ENCODE measurements around the gene PIM1. TPM values are rescaled to one million over a fixed set of nuclear protein-coding genes. Genes with fewer than 3 reads are reported as not detected.

Gene PIM1
- total RNA-seq, 1 experiment from 2014 or later: 10.6 TPM

DNA sequence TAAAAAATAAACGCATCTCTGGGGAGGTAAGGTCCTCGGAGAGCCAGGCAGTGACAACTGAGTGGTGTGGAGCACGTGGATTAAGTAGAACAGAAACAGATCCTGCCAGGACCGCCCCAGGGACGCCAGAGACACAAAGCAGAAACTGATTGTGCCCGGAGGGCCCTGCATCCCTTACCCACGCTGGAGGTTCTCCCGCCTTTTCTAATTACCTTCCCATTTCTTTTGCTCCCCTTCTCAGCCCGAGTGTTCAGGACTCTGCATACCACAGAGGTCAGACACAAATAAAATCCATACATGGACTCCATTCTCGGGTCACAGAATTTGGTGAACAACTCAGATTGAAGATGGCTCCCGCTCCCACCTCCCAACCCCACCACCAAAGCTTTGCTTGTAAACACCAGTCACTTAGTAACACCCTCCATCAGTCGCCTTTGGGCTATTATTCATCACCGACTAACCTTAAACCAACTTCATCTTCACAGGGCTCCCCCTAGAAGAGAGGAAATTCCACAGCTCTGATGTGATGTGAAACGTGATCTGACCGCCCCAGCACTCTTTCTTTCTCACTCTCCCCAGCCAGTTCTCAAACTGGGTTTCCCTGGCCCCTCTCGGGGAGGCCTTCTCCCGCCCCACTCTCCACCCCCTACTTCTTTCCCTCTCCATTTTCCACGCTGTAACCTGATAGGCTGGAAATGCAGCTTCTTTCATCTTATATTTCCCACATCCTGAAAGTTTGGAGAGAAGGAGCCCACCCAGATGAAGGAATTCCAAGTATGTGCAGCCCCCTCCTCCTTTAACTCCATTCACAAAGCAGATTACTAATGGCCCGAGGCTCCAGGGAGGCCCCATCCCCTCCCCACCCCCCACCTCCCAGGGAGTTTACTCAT lies 32.5 kb upstream of the PIM1 start:
- DNase-seq (ENCODE audit: low spot score): peak; percentile 98

DNA sequence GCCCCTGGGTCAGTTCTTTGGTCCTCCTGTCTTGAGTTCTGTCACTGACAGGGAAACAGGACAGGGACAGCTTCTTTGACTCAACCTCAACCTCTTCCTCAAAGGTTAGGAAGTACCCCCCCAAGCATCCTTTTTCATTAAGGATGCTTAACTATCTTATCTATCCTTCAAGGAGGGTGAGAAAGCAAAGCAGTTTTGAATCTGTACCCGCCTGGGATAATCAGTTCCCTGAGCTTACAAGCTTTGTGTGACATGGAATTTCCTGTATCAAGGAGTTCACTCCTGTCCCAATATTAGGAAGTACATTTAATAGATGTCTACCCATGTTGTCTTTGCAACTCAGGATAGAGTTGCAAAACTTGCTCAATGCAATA lies 31.1 kb upstream of the PIM1 start:
- no peak for DNase-seq (ENCODE audit: low spot score)

DNA sequence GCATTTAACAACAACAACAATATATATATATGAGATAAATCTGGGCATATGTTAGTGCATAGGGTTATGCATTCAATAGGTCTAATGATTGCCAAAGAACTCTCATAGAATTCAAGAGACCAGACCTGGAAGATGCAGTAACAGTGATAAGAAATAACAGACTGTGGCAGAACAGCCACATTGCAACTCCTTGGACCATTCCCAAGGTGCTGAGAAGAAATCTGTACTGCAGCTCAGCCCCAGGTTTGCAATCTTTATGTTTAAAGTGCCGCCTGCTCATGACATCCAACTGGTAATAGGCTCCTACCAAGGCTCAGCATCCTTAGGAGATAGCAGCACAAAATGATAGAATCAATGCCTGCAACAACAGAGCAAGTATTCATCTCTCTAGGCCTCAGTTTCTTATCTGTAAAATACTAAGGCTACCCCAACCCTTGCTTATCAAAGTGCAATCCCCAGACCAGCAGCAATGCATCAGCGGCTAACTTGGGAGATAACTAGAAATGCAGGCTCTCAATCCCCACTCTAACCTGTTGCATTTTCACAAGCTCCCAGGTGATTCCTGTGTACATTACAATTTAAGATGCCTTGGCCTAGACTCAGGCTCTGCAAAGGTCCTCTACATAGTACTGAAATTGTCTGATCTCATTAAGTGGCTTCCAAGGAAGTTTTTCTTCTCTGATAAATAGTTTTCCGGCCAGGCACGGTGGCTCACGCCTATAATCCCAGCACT lies 30.6 kb upstream of the PIM1 start:
- DNase-seq (ENCODE audit: low spot score): no peak

DNA sequence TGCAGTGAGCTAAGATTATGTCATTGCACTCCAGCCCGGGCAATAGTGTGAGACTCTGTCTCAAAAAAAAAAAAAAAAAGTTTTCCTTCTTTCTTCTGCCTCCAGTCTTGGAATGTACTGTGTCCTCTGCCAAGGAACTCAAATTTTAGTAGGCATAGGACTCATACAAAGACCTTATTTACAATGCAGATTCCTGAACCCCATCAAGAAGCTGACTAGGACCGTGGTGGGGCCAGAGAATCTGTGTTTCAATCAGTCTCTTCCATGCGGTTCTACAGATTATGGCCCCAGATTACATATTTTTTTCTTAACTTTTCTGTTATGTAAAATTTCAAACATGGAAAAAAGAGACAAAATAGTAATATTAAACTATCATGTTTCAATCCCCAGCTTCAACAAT lies 29.8 kb upstream of the PIM1 start:
- DNase-seq (ENCODE audit: low spot score): no peak

DNA sequence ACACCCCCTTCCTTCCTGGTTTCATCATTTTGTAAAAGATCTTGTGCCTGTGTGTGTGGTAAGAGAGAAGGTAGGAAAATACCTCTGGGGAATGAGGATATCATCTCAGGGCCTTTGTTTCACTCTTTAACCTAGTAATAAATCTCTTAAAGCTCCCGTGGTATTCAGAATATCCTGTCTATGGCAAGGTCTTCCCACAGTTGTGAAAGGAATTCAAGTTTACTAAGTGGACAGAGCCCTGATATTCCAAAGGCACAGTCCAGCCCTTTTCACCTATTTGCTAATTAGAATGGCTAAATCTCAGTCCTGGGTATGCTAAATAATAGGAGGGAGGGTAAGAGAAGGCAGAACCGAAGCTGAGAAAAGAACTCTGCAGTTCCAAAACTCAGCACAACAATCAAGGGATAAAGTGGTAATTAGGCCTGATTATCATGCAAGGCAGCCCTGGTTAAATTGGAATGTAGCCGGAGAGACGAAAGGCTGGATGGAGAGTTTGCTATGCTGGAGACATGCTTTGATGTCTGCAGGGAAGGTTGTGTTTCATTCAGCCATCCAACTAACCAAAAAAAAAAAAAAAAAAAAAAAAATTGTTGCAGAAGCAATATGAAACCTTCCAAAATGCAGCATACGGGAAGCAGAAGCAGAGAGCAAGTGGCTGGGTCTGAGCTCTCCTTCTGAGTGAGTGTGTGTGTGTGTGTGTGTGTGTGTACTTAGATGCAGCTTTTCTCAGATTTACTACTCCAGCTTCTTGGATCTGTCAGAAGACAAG lies 28.5 kb upstream of the PIM1 start:
- DNase-seq (ENCODE audit: low spot score): peak; percentile 78

DNA sequence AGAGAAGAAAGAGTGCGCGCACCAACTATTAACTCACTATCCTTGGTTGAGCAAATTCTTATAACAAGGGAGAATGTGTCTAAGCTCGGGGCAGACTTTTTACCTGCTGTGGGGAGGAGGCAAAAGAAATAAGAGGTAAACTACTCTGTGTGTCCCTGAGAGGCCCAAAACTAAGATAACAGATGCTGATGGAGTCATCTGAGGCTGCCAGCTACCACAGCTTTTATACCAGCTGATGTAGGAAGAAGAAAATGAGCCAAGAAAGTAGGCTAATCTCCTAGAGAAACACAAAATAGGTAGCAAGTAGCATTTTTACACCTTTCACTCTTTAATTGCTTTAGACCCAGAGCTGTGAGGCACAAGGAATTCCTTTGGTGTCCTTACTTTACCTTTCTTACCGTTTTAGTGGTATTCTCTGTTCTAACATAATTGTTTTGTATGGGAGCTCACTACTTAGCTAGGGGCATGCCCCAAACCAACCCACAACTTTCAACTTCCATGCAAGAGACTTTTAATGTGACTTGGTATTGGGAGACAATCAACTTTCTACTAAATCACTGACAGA lies 27.8 kb upstream of the PIM1 start:
- DNase-seq (ENCODE audit: low spot score): no peak

DNA sequence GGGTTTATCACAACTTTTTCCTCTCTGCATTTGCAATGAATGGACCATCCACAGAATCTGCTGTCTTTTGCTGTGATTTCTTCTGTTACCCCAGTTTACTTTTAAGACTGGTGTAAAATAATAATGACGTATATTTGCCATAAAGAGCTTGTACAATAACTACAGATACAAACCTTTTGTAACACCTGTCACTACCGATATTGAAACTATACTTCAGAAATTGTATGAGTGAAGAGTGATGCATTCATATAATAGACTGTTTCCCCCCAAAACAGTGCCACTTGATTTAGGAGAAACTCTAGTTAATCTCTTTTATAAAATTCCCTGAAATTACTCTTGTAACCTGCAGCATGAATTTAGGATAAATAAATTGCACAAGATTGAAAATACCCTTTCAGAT lies 26.4 kb upstream of the PIM1 start:
- no peak for DNase-seq (ENCODE audit: low spot score)

DNA sequence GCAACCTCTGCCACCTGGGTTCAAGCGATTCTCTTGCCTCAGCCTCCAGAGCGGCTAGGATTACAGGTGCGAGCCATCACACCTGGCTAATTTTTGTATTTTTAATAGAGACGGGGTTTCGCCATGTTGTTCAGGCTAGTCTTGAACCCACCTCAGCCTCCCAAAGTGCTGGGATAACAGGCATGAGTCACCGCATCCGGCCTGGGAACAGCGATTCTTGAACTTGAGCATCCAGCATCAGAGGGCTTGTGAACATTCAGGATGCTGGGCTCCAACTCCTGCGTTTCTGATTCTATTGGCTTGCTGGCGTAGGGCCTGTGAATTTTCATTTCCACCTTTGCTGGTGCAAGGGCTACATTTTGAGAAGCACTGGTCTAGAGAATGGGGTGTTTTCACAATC lies 24.5 kb upstream of the PIM1 start:
- no peak for DNase-seq (ENCODE audit: low spot score)

DNA sequence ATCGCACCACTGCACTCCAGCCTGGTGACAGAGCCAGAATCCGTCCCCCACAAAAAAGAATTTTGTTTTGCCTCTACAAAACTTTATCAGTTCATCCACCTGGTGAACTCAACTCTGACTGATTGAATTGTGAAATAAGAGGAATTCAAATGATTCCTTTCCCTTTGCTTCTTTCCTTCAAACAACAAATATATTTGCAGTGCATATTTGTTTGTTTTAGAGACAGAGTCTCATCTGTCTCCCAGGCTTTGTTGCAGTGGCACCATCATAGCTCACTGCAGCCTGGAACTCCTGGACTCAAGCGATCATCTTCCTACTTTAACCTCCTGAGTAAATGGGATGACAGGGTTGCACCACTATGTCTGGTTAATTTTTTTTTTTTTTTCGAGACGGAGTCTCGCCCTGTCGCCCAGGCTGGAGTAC lies 23.2 kb upstream of the PIM1 start:
- no peak for DNase-seq (ENCODE audit: low spot score)

DNA sequence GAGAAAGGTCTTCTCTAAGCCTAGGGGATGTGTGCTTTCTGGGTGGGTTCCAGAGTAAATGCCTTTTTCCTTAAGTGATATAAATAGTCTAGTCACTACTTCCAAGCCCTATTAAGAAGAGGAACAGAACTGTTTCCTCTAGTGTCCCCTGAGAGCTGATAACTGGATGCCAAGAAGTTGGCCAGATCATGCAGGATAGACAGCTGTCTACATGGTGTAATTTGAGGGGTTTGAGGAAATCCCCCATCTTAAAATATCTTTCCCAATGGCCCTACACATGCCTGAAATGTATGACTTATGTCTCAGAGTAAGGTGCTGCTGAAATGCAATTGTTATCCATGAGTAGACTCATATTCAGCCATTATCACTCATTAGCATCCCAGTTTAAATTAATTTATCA lies 20.2 kb upstream of the PIM1 start:
- DNase-seq (ENCODE audit: low spot score): no peak

DNA sequence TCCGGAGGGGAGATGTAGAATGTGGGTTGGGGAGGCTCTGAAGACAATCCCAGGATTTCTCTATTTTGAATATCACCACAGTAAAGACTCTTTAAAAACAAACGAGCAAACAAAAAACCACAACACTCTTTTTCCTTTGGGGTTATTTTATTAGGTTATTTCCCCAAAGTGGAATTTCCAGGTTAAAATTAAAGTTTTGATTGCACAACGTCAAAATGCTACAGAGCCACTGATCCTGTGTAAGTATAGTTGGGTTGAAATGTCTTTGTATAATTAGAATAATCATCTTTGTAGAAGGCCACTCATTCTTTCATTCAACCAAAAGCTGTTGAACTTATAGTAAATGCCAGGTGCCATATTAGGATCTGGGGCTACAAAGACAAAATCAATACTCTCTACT lies 19.6 kb upstream of the PIM1 start:
- no peak for DNase-seq (ENCODE audit: low spot score)

DNA sequence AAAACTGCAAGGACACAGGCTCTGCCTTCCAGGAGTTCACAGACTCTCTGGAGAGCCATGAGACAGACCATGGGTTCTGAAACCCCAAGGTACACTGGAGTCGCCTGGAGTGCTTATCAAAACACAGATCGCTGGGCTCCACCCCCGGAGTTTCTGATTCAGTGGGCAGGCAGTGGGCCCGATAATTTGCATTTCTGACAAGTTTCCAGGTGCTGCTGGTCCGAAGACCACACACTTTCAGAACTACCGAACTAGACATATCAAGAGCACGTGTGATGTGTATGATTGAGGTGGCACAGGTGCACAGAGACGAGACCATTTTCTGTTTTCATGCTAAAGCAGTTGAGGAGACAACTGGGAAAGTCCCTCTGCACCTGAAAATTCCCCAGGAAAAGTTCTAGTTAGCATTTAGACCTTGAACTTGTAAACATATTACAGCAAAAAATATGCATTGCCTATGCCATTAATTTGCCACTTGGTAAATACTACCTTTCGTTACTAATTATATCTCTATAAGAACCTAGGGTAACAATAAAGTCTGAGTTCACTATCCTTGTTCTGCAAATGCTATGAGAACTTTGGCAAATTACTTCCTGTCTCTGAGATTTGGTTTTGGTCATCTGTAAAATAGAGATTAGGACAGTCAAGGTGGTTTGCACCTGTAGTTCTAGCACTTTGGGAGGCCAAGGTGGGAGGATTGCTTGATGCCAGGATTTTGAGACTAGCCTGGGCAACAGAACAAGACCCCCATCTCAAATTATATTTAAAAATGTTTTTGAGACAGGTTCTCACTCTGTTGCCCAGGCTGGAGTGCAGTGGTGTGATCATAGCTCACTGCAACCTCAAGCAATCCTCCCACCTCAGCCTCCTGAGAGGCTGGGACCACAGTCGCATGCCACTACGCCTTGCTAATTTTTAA lies 14.3 kb upstream of the PIM1 start:
- no peak for DNase-seq (ENCODE audit: low spot score)

DNA sequence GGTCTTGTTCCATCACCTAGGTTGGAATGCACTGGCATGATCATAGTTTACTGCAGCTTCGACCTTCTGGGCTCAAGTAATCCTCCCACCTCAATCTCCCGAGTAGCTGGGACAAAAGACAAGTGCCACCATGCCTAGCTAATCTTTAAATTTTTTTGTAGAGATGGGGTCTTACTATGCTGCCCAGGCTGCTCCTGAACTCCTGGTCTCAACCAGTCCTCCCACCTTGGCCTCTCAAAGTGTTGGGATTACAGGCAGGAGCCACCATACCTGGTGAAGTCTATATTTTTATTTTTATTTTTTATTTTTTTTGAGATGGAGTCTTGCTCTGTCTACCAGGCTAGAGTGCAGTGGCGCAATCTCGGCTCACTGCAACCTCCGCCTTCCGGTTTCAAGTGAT lies 11.4 kb upstream of the PIM1 start:
- DNase-seq (ENCODE audit: low spot score): no peak

DNA sequence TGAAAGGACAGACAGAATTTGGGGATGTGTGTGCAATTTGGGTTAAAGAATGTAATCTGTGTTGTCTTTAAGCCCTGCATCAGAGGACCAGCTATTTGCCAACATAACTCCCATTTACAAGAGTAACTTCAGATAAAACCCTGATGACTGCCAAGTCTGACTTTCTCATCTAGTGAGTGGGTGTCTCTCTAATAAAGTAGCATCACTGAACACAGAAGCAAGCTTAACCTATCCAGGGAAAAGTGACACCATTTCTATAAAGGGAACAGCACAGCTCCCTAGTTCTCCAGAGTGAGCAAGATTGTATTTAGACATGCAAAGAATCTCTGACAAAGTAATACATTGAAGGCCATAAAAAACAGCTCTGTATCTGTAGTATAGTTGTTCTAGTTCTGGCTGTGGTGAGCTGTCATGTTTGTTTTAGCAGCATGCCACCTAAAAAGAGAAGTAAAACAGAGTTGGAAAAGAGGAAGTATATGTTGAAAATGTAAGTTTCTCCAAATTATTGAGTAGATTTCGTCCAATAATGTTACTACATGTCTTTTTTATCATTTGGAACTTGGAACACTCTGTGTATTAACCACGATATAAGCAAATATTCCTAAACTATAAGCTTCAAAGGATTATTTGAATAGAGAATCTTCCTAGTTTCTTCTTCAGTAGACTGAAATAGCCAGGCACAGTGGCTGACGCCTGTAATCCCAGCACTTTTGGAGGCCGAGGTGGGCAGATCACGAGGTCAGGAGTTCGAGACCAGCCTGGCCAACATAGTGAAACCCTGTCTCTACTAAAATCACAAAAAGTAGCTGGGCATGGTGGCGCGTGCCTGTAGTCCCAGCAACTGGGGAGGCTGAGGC lies 8.8 kb upstream of the PIM1 start:
- no peak for DNase-seq (ENCODE audit: low spot score)

DNA sequence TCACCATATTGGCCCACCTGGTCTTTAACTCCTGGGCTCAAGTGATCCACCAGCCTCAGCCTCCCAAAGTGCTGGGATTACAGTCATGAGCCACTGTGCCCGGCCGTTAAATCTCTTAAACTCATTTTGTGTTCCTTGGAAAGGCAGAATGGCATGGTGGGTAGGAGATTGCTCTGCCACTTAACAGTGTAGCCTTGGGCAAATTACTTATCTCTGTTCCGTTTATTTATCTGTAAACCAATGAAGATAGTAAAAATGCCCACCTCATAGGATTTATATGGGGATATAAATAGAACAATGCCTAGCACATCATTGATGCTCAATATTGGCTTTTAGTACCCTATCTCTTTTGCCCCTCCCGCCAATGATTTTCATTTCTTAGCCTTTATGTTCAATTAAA lies 7.2 kb upstream of the PIM1 start:
- no peak for DNase-seq (ENCODE audit: low spot score)

DNA sequence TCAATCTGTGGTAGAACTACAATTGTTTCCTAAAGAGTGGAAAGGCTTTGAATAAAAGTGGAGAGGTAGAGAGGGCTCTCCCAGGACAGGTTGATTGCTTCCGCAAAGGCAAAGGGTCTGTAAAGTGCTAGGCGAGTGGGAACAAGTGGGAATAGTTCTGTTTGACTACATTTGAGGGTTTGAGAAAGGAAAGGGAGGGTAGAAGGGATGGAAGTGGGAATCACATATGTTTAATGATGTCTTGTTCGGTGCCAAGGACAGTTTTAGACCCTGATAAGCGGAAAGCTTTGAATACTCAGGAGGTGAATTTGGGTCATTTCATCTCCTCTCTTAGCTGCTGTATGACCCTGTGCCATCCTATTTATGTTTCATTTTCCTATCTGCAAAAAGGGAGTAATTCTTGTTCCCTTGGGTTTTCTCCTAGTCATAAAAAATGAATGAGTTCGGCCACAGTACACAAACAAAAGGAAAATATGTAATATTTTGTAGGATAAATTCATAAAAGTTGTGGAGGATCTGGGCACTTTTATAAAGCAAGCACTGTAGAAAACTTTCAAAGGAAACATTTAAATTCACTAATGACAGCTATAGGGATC lies 1.7 kb upstream of the PIM1 start:
- DNase-seq (ENCODE audit: low spot score): no peak

DNA sequence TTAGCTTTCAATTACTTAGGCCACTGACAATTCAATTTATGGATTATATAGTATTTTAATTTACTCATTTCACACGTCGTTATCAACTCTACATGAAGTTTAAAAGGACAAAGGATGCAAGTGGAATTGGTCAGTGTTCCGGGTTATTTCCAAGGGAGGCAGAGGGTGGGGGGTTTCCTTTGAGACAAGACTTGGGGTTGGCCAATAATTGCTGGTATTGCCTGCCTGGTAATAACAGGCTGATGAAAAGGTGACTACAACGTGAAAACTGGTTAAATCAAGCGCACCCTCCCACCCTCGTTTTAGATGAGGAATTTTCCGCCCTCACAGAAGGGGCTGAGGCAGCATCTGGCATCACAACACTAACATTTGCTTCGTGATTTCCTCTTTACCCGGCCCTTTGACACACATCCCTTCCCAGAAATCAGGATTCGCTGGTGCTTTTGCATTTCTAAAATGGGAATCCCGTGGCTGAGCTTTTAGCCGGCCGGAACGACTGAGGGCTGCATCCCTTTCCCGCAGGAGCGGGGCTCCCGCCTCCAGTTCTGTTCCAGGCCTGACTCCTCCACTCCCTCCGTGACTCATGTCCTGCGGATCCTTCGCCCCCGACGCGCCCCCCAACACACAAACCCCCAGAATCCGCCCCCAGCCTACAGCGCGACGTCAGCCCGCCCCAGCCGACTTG lies 999 bp upstream of the PIM1 start:
- peak; percentile 58 for DNase-seq (ENCODE audit: low spot score)

DNA sequence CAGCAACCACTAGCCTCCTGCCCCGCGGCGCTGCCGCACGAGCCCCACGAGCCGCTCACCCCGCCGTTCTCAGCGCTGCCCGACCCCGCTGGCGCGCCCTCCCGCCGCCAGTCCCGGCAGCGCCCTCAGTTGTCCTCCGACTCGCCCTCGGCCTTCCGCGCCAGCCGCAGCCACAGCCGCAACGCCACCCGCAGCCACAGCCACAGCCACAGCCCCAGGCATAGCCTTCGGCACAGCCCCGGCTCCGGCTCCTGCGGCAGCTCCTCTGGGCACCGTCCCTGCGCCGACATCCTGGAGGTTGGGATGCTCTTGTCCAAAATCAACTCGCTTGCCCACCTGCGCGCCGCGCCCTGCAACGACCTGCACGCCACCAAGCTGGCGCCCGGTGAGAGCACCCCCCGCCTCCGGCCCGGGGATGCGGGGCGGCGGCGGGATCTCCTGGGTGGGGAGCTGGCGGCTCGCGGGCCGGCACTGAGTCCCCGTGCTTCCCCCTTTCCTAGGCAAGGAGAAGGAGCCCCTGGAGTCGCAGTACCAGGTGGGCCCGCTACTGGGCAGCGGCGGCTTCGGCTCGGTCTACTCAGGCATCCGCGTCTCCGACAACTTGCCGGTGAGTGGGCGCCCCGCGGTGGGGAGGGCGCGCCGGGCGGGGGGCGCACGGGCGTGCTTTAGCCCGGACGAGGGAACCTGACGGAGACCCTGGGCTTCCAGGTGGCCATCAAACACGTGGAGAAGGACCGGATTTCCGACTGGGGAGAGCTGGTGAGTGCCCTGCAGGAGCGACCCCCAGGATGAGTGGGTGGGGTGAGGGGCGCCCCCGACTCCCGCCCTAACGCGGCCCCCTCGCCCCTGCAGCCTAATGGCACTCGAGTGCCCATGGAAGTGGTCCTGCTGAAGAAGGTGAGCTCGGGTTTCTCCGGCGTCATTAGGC lies 585 bp downstream of the PIM1 start:
- DNase-seq (ENCODE audit: low spot score): no peak
